ENCODE results near the gene ATRAID.

Gene ATRAID

DNA sequence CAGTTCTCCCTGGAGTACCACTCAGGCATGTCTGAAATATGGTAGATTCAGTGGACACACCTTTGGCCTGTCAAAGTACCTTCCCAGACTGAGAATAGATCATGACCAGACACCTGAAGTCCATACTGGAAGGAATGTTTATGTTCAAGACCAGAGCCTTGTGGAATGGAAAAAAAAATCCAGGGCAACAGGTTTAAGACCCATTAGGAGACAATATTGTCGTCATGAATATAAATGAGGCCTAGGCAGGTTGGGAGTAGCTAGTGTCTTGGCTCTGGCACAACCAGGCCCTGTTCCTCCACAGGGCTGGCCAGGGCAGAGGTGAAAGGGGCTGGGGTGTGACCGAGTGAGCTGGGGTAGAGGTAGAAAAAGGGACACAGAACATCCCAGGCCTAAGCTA lies 13.2 kb upstream of the ATRAID start:
- Histone ChIP-seq H3K9me2 (ENCODE audit: low read depth, low read length) (no peaks in the 10 kb centered on the region), H3K9me3 (ENCODE audit: low read length) (no peaks in the 10 kb centered on the region), H3K4me1 (ENCODE audit: insufficient read depth, low read length, severe bottlenecking) (peaks cover 3% of the 10 kb centered on the region), H2AFZ (ENCODE audit: low read length) (no peak overlapping the region), H3K9ac (ENCODE audit: low read length) (no peak overlapping the region), H3K27me3 (ENCODE audit: insufficient read depth, low read length) (no peaks in the 10 kb centered on the region), H3K4me3 (ENCODE audit: low read depth, low read length, poor library complexity, severe bottlenecking) (no peak overlapping the region), H4K20me1 (ENCODE audit: insufficient read depth, low read length) (no peaks in the 10 kb centered on the region), H3K27ac (ENCODE audit: low read depth, low read length, poor library complexity, severe bottlenecking) (no peak overlapping the region), H3F3A (ENCODE audit: insufficient read depth, low read length) (no peaks in the 10 kb centered on the region), H3K36me3 (ENCODE audit: insufficient read depth, low read length) (peaks cover 34% of the 10 kb centered on the region), H3K79me2 (ENCODE audit: insufficient read depth, low read length) (no peaks in the 10 kb centered on the region), H3K4me2 (ENCODE audit: low read length) (no peak overlapping the region)
- TF ChIP-seq, protein P1, sequence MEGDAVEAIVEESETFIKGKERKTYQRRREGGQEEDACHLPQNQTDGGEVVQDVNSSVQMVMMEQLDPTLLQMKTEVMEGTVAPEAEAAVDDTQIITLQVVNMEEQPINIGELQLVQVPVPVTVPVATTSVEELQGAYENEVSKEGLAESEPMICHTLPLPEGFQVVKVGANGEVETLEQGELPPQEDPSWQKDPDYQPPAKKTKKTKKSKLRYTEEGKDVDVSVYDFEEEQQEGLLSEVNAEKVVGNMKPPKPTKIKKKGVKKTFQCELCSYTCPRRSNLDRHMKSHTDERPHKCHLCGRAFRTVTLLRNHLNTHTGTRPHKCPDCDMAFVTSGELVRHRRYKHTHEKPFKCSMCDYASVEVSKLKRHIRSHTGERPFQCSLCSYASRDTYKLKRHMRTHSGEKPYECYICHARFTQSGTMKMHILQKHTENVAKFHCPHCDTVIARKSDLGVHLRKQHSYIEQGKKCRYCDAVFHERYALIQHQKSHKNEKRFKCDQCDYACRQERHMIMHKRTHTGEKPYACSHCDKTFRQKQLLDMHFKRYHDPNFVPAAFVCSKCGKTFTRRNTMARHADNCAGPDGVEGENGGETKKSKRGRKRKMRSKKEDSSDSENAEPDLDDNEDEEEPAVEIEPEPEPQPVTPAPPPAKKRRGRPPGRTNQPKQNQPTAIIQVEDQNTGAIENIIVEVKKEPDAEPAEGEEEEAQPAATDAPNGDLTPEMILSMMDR (IDR thresholded peaks at IDR 0.05; ENCODE audit: low read length), result no peak
- no peak for TF ChIP-seq EZH2 (IDR thresholded peaks at IDR 0.05; ENCODE audit: borderline replicate concordance, low read length)

DNA sequence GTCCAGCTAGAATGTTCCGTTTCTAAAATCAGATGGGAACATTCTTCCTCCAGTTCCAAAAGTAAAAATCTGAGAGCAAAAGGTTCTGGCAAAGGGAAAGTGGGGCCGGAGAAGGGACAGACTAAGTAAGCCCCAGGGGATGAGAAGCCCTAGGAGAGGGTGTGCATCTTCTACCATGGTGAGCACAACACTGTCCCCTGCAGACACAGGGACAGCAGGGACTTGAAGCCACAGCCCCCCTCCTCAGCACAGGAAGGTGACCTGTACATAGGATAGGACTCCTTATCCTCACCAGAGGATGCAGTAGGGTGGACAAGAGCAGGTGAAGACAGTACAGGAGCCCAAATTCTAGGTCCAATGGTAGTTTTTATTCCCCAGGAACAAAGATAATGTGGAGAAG lies 12.6 kb upstream of the ATRAID start:
- H3K4me1 ChIP-seq (ENCODE audit: insufficient read depth, low read length, severe bottlenecking), result no peaks in the 10 kb centered on the region
- no peak overlapping the region for H3K4me2 ChIP-seq (ENCODE audit: low read length)
- no peaks in the 10 kb centered on the region for H3K27me3 ChIP-seq (ENCODE audit: insufficient read depth, low read length)
- no peaks in the 10 kb centered on the region for H3K9me3 ChIP-seq (ENCODE audit: low read length)
- TF ChIP-seq EZH2 (IDR thresholded peaks at IDR 0.05; ENCODE audit: borderline replicate concordance, low read length), result no peak
- TF ChIP-seq, protein P1 (IDR thresholded peaks at IDR 0.05; ENCODE audit: low read length), result no peak
- peaks cover 40% of the 10 kb centered on the region for H3K36me3 ChIP-seq (ENCODE audit: insufficient read depth, low read length)
- no peak overlapping the region for H3K4me3 ChIP-seq (ENCODE audit: low read depth, low read length, poor library complexity, severe bottlenecking)
- H4K20me1 ChIP-seq (ENCODE audit: insufficient read depth, low read length), result no peaks in the 10 kb centered on the region
- H3K79me2 ChIP-seq (ENCODE audit: insufficient read depth, low read length), result no peaks in the 10 kb centered on the region
- no peaks in the 10 kb centered on the region for H3F3A ChIP-seq (ENCODE audit: insufficient read depth, low read length)
- H3K9me2 ChIP-seq (ENCODE audit: low read depth, low read length), result no peaks in the 10 kb centered on the region
- H2AFZ ChIP-seq (ENCODE audit: low read length), result no peak overlapping the region
- no peak overlapping the region for H3K27ac ChIP-seq (ENCODE audit: low read depth, low read length, poor library complexity, severe bottlenecking)
- H3K9ac ChIP-seq (ENCODE audit: low read length), result no peak overlapping the region

DNA sequence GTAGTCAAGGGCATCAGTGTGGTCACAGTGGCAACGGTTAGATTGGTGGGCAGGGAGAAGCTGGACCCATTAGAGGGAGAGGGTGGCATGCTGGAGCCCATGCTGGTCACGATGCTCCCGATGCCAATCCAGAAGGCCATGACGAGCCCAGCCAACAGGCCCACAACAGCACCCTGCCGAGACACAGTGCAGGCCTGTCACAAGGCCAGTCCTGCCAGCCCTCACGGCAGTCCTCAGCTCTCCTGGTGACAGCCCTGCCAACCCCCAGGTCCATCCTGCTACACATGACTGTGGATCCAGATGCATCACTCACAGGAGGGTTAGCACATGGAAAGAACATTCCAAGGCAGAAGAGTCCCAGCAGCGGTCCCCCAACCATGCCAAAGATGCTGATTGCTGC lies 10.2 kb upstream of the ATRAID start:
- Histone ChIP-seq H3K4me1 (ENCODE audit: insufficient read depth, low read length, severe bottlenecking) (no peaks in the 10 kb centered on the region), H3K4me2 (ENCODE audit: low read length) (no peak overlapping the region), H3K27me3 (ENCODE audit: insufficient read depth, low read length) (no peaks in the 10 kb centered on the region), H3K9me2 (ENCODE audit: low read depth, low read length) (no peaks in the 10 kb centered on the region), H3K79me2 (ENCODE audit: insufficient read depth, low read length) (no peaks in the 10 kb centered on the region), H3K4me3 (ENCODE audit: low read depth, low read length, poor library complexity, severe bottlenecking) (no peak overlapping the region), H3K27ac (ENCODE audit: low read depth, low read length, poor library complexity, severe bottlenecking) (no peak overlapping the region), H2AFZ (ENCODE audit: low read length) (no peak overlapping the region), H3K36me3 (ENCODE audit: insufficient read depth, low read length) (peaks cover 63% of the 10 kb centered on the region), H3K9ac (ENCODE audit: low read length) (no peak overlapping the region), H3K9me3 (ENCODE audit: low read length) (no peaks in the 10 kb centered on the region), H3F3A (ENCODE audit: insufficient read depth, low read length) (no peaks in the 10 kb centered on the region), H4K20me1 (ENCODE audit: insufficient read depth, low read length) (no peaks in the 10 kb centered on the region)
- TF ChIP-seq EZH2 (IDR thresholded peaks at IDR 0.05; ENCODE audit: borderline replicate concordance, low read length), result no peak
- TF ChIP-seq, protein P1 (IDR thresholded peaks at IDR 0.05; ENCODE audit: low read length), result no peak
